ENCODE measurements around the gene GLG1.
A peak's percentile ranks its signal among the peaks of the same experiment; 100 is the strongest.
"Not testable (repeated sequence)": the region's sequence is repeated elsewhere in the genome, so short reads cannot be mapped to it uniquely, and the experiment has no call there.

The GLG1 gene

GRCh38 chr16:74574146-74574545, 32.8 kb downstream of the GLG1 start:
- no peak for DNase-seq

- DNase-seq = no peak
Measured at GRCh38 chr16:74573622-74574021, 33.3 kb downstream of the GLG1 start.

DNA sequence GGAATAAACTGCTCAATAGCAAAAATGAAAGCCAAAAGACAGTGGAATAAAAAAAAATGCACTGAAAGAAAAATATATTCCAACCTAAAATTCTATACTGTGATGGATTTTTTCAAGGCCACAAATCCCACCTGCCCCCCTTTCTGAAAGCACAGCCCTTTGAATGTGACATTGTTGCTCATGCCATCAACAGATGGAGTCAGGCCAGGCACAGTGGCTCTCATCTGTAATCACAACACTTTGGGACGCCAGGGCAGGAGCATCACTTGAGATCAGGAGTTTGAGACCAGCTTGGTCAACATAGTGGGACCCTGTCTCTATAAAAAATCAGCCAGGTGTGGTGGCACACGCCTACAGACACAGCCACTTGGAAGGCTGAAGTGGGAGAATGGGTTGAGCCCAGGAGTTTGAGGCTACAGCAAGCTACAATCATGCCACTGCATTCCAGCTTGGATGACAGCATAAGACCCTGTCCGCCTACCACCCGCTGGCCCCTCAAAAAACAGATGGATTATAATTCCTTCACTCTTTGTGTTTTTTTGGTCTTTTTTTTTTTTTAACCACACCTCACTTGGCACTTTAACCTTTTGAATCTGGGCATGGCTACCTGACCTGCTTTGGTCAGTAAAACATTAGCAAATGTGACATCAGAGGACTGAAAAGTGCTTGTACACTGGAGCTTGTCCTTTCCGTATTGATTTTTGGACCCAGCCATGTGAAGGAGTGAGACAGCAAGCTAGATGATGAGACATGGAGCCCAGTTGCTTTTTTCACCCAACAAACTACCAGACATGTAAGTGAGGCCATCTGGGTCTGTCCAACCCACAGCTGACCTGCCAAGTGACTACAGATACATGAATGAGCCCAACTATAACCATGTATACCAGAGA, 36.3 kb downstream of the GLG1 start:
- no peak for DNase-seq

GRCh38 chr16:74568961-74569631, 37.8 kb downstream of the GLG1 start:
- DNase-seq = no peak

DNA sequence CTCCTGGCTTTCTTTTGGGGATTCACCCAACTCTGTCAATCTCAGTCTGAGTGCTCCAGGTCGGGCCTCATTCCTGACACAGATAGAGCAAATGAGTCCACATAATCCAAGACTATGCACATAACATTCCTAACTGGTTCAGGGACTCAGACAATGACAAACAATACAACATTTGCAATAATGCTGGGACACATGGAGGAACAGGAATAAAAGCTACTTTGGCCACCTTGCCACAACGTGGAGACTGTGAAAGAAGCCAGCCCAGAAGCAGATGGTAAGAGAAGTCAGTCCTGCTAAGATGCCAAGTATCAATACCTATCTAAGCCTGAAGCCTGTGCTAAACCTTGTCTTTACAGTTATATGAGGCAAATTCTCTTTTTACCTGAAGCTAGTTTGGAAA, 39.0 kb downstream of the GLG1 start:
- no peak for DNase-seq

DNA sequence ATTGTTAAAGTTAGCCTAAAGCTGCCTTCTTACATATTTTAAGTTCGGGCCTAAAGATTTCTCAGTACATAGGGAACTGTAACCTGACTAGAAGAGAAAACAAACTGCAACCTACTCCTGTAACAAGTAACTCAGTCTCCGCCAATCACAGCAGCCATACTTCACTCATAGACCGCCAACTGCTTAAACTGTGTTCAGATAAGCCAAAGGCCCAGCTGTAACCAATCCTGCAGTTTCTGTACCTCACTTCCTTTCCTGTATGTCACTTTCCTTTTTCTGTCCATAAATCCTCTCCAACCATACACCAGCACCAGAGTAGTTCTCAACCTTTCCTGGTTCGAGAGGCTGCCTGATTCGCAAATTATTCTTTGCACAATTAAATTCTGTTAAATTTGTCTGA, 41.5 kb downstream of the GLG1 start:
- DNase-seq = no peak

- no peak for DNase-seq
Measured at GRCh38 chr16:74564451-74564984, 42.4 kb downstream of the GLG1 start.

DNA sequence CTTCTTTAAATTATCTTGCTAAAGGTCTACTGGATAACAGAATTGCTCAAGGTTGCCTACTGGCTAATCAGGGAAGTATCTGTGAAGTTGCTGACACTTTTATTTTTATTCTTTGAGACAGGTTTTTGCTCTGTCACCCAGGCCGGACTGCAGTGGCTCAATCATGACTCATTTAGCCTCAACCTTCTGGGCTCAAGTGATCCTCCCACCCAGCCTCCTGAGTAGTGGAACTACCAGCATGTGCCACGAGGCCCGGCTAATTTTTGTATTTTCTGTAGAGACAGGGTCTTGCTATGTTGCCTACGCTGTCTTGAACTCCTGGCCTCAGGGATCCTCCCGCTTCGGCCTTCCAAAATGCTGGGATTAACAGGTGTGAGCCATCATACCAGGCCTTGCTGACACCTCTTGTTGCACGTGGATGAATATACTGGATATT, 43.1 kb downstream of the GLG1 start:
- peak; percentile 41 for DNase-seq

- DNase-seq = no peak
Measured at GRCh38 chr16:74562117-74562516, 44.8 kb downstream of the GLG1 start.

GRCh38 chr16:74561626-74562025, 45.3 kb downstream of the GLG1 start:
- DNase-seq = no peak

DNA sequence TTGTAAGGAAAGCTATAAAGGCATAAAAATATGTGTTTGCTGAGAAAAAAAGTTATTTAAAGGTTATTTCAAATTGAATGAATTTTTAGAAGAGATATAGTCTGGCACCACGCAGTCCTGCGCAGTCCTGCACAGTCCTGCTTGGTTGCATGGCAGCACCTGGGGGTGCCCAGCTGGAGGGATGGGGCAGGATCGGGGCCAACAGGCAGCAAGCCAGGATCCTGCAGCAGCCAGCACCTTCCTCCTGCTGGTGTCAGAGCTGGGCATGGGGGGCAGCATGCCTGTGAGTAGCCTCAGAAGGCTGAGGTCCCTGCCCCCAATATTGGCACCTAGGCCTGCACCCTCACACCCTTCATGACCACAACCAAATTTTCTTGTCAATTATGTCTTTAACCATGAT, 46.0 kb downstream of the GLG1 start:
- DNase-seq = no peak

GRCh38 chr16:74558873-74559272, 48.0 kb downstream of the GLG1 start:
- no peak for DNase-seq

DNA sequence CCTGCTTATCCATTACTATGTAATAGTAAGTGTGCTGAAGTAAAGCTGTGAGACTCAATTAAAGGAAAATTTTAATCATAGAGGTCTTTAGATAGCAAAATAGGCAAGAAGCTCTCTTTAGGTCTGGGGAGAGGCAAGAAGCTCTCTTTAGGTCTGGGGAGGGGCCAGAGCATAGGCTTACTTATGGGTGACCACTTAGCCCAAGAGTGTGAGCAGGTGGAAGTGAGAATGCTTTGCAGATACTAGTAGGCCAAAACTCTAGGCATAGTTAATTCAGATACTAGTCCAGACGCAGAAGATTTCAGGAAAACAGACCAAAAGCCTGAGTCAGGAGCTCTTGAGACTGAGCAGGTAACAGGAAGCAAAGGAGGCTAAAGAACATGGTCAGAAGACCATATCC, 49.6 kb downstream of the GLG1 start:
- no peak for DNase-seq

DNA sequence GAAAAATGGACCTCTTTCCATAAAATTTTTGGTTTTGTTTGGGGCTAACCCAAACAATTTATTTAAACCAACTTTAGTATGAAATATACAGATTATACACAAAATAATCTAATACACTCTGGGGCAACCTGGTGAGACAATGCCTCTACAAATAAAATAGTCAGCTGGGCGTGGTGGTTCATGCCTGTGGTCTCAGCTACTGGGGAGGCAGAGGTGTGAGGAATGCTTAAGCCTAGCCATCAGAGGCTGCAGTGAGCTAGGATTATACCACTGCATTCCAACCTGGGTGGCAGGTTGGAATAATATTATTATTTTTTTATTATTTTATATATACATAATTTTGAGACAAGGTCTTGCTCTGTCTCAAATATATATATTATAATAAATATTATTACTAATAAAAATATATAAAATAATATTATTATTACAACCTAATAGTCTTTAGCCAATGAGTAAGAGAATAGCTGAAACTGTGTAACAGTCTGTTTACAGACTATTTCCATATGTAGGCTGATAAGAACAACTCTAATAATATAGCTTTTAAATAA, 50.5 kb downstream of the GLG1 start:
- DNase-seq = no peak

- DNase-seq = not testable (repeated sequence)
Measured at GRCh38 chr16:74552357-74552756, 54.6 kb downstream of the GLG1 start.

DNA sequence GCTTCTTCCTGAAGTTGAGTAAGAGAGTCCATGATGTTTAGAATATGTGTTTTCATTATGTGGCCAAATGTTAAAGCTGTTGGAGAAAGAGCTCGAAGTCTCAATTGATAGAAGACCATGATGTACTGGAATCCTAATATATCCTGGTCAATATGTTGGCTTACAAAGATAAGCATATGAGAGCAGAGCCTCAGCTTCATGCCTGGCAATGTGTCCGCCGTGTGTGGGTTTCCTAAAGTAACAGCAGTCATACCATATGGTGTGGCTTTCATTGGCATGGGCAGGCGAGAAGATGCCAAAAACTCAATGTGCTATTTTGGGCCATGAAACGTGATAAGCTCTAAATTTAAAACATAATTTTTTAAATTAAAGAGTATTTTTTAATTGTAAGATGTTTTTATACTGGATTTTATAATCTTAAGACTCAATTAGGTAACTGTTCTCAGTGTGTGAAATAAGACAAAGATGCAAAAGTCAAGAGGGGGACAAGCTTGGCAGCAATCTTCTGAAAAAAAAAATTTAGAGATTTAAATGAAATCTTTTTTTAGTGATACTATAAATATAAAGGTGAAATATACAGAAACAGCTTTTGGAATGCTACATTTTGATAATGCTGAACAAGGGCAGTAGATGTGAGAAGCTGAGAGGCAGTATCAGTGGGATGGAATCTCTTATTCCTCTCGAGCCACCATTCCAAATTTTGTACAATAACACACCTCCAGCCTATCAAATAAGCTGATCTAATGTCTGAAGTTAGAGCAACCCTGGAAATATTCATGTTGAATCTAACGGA, 56.5 kb downstream of the GLG1 start:
- DNase-seq = not testable (repeated sequence)

DNA sequence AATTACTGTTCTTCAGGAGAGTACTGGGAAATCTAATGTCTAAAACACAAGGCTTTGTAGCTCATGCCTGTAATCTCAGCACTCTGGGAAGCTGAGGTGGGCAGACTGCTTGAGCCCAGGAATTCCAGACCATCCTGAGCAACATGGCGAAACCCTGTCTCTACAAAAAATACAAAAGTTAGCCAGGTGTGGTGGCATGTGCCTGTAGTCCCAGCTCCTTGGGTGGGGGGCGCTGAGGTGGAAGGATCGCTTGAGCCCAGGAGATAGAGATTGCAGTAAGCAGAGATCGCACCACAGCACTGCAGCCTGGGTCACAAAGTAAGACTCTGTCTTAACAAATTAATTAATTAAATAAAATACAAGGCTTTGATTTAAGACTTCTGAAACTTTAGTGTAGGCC, 60.8 kb downstream of the GLG1 start:
- DNase-seq = not testable (repeated sequence)

DNA sequence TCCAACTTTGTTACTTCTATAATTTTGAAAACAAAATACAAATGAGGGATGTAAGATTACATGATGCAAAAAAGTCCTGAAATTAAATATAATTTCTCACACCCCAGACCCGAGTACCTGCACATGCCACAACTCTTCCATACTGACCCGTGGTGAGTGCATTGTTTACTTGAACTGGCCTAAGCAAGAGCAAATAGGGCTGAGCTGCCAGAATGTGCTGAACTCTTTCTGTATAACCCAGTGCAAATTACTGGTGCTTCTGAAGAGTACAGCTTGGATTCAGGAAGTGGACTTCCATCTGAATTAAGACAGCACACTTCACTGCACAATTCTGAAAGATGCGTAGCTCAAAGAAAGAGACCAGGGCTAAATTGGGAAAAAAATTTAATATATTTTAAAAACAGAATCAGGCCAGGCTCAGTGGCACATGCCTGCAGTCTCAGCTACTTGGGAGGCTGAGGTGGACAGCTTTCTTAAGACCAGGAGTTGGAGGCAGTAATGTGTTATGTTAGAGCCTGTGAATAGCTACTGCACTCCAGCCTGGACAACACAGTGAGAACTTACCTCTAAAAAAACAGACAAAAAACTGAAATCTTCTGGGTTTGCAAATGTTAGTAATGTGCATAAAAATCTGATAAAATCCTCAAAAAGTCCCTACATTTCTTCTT, 63.9 kb downstream of the GLG1 start:
- not testable (repeated sequence) for DNase-seq

- DNase-seq = not testable (repeated sequence)
Measured at GRCh38 chr16:74540663-74541062, 66.3 kb downstream of the GLG1 start.

GRCh38 chr16:74538801-74539200, 68.1 kb downstream of the GLG1 start:
- not testable (repeated sequence) for DNase-seq

GRCh38 chr16:74537746-74538145, 69.2 kb downstream of the GLG1 start:
- not testable (repeated sequence) for DNase-seq

GRCh38 chr16:74534650-74535049, 72.3 kb downstream of the GLG1 start:
- not testable (repeated sequence) for DNase-seq
